ENCODE data around the gene OVAAL.

Gene OVAAL

GRCh38 chr1:180609643-180610555 is 51.1 kb downstream of the OVAAL start:
- no peak for FAIRE-seq

- FAIRE-seq, result no peak
Measured at GRCh38 chr1:180610556-180611015, 51.8 kb downstream of the OVAAL start.

- no peak for FAIRE-seq
Measured at GRCh38 chr1:180611016-180611930, 52.5 kb downstream of the OVAAL start.

- FAIRE-seq, result no peak
Measured at GRCh38 chr1:180612632-180613031, 53.9 kb downstream of the OVAAL start.

GRCh38 chr1:180614730-180615129 is 56.0 kb downstream of the OVAAL start:
- no peak for FAIRE-seq

DNA sequence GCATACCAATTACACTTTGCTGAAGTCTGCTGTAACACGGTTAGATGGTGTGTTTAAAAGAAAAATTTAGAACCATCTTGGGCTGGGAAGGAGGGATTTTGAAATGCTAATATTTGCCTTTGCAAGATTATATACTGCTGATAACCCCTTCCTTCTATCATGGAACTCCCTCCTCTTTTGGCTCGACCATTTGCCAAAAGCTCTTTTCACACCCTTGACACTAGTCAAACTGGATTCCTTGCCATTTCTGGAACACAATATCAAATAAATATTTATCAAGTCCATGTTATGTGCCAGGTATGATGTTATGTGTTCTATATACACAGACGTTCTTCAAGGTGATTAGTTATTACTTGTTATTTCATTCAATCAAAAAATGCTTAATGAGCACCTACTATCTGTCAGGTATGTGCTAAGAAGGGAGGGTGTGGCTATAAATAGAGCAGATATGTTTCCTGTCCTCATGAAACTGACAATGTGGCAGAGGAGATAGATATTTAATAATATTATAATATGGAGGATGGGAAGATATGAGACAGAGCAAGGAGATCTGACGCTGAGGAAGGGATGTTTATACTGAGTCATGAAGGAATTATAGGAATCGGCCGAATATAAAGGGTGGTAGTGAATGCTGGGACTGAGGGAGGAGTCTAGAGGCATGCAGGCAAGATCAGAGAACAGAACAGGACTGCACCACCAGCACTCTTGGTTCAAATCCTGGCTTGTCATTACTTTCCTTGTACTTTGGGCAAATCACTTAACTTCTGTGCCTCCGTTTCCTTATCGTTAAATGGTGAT is 56.9 kb downstream of the OVAAL start:
- no peak for FAIRE-seq
